HEK293 (cell line): Measurements from ENCODE around the gene PROX2.

Experiments used
- SP2 ChIP-seq: fragments of 450-650 bp; formaldehyde crosslinking; IDR thresholded peaks from 2 replicates; pipeline ENCODE4 v1.5.1; 2016; ENCODE audit warnings: missing biosample characterization, missing genetic modification characterization
- ZBTB1 ChIP-seq: fragments of 450-650 bp; formaldehyde crosslinking; IDR thresholded peaks from 2 replicates; pipeline ENCODE4 v1.5.1; 2016; ENCODE audit warnings: missing biosample characterization, missing genetic modification characterization
- ZNF292 ChIP-seq: fragments of 450-650 bp; formaldehyde crosslinking; IDR thresholded peaks from 2 replicates; pipeline ENCODE4 v1.5.1; 2016; ENCODE audit warnings: low read depth, missing biosample characterization, missing genetic modification characterization, borderline replicate concordance
- ZNF510 ChIP-seq: fragments of 450-650 bp; formaldehyde crosslinking; IDR thresholded peaks from 2 replicates; pipeline ENCODE4 v1.5.1; 2018; ENCODE audit warnings: mild to moderate bottlenecking, missing genetic modification characterization, missing biosample characterization; ENCODE audit not compliant: insufficient replicate concordance
- ZNF548 ChIP-seq: fragments of 450-650 bp; formaldehyde crosslinking; IDR thresholded peaks from 2 replicates; pipeline ENCODE4 v1.5.1; 2016; ENCODE audit warnings: missing biosample characterization, missing genetic modification characterization
- TF ChIP-seq, protein P1 (sequence below): fragments of 450-650 bp; formaldehyde crosslinking; IDR thresholded peaks from 2 replicates; pipeline ENCODE4 v1.5.1; 2016; ENCODE audit warnings: missing biosample characterization, missing genetic modification characterization
- TF ChIP-seq, protein P2 (sequence below): fragments of 450-650 bp; formaldehyde crosslinking; IDR thresholded peaks from 2 replicates; pipeline ENCODE4 v1.5.1; 2016; ENCODE audit warnings: missing biosample characterization, missing genetic modification characterization
- TF ChIP-seq, protein P3 (sequence below): fragments of 450-650 bp; formaldehyde crosslinking; IDR thresholded peaks from 2 replicates; pipeline ENCODE4 v1.5.1; 2016; ENCODE audit warnings: missing biosample characterization, missing genetic modification characterization

DNA sequence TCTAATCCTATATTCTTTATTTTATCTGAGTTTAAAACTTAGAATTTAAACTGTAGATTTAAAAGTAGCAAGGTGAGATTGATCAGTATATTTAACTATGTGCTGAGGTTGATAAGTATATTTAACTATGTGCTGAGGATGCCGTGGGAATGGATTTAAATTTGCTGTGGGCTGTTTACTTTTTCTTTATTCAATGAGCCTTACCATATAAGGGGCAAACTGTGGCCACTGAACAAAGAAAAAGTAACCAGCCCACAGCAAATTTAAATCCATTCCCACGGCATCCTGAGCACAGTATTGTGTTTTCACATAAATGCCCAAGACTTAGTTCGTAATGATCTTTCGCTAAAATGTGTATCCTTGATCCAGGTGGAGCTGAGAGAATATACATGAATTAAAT, 43.1 kb downstream of the PROX2 start:
- TF ChIP-seq, protein P1, sequence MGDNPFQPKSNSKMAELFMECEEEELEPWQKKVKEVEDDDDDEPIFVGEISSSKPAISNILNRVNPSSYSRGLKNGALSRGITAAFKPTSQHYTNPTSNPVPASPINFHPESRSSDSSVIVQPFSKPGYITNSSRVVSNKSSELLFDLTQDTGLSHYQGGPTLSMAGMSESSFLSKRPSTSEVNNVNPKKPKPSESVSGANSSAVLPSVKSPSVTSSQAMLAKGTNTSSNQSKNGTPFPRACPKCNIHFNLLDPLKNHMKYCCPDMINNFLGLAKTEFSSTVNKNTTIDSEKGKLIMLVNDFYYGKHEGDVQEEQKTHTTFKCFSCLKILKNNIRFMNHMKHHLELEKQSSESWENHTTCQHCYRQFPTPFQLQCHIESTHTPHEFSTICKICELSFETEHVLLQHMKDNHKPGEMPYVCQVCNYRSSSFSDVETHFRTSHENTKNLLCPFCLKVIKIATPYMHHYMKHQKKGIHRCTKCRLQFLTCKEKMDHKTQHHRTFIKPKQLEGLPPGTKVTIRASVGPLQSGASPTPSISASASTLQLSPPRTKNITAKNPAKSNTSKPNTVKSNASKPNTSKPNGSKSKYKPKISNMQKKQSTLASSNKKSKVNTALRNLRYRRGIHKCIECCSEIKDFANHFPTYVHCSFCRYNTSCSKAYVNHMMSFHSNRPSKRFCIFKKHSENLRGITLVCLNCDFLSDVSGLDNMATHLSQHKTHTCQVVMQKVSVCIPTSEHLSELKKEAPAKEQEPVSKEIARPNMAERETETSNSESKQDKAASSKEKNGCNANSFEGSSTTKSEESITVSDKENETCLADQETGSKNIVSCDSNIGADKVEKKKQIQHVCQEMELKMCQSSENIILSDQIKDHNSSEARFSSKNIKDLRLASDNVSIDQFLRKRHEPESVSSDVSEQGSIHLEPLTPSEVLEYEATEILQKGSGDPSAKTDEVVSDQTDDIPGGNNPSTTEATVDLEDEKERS (tag by site-specific recombination), result no peak
- TF ChIP-seq ZBTB1, result no peak
- no peak for TF ChIP-seq SP2 (tag by site-specific recombination)
- TF ChIP-seq, protein P2, sequence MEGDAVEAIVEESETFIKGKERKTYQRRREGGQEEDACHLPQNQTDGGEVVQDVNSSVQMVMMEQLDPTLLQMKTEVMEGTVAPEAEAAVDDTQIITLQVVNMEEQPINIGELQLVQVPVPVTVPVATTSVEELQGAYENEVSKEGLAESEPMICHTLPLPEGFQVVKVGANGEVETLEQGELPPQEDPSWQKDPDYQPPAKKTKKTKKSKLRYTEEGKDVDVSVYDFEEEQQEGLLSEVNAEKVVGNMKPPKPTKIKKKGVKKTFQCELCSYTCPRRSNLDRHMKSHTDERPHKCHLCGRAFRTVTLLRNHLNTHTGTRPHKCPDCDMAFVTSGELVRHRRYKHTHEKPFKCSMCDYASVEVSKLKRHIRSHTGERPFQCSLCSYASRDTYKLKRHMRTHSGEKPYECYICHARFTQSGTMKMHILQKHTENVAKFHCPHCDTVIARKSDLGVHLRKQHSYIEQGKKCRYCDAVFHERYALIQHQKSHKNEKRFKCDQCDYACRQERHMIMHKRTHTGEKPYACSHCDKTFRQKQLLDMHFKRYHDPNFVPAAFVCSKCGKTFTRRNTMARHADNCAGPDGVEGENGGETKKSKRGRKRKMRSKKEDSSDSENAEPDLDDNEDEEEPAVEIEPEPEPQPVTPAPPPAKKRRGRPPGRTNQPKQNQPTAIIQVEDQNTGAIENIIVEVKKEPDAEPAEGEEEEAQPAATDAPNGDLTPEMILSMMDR, result no peak
- no peak for TF ChIP-seq ZNF548
- no peak for TF ChIP-seq ZNF510 (tag by site-specific recombination)
- no peak for TF ChIP-seq ZNF292 (tag by site-specific recombination)
- TF ChIP-seq, protein P3, sequence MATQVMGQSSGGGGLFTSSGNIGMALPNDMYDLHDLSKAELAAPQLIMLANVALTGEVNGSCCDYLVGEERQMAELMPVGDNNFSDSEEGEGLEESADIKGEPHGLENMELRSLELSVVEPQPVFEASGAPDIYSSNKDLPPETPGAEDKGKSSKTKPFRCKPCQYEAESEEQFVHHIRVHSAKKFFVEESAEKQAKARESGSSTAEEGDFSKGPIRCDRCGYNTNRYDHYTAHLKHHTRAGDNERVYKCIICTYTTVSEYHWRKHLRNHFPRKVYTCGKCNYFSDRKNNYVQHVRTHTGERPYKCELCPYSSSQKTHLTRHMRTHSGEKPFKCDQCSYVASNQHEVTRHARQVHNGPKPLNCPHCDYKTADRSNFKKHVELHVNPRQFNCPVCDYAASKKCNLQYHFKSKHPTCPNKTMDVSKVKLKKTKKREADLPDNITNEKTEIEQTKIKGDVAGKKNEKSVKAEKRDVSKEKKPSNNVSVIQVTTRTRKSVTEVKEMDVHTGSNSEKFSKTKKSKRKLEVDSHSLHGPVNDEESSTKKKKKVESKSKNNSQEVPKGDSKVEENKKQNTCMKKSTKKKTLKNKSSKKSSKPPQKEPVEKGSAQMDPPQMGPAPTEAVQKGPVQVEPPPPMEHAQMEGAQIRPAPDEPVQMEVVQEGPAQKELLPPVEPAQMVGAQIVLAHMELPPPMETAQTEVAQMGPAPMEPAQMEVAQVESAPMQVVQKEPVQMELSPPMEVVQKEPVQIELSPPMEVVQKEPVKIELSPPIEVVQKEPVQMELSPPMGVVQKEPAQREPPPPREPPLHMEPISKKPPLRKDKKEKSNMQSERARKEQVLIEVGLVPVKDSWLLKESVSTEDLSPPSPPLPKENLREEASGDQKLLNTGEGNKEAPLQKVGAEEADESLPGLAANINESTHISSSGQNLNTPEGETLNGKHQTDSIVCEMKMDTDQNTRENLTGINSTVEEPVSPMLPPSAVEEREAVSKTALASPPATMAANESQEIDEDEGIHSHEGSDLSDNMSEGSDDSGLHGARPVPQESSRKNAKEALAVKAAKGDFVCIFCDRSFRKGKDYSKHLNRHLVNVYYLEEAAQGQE (tag by site-specific recombination), result no peak
